GM12801 (cell line): Measurements from ENCODE around the gene ZNF579.

ENCODE experiments used
- TF ChIP-seq, protein P1 (sequence below): IDR thresholded peaks from one replicate; pipeline ENCODE4 v1.5.1; 2011; ENCODE audit warnings: control low read depth; ENCODE audit not compliant: insufficient read length; ENCODE audit errors: extremely low read depth

The ZNF579 gene

DNA sequence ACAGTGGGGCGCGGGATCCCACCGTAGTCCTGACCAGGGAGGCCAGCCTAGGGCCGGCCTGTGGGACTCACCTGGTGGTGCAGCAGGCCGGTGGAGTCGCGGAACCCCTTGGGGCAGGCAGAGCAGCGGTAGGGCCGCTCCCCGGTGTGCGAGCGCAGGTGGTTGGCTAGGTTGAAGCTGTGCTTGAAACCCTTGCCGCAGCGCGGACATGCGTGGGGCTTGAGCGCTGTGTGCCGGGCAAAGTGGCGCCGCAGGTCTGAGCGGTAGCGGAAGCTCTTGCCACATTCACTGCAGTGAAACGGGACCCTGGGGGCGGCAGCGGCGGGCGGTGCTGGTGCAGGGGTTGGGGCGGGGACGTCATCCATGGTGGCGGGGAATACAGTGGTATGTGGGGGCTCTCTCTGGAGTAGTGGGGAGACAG is 16.9 kb upstream of the ZNF579 start:
- TF ChIP-seq, protein P1, sequence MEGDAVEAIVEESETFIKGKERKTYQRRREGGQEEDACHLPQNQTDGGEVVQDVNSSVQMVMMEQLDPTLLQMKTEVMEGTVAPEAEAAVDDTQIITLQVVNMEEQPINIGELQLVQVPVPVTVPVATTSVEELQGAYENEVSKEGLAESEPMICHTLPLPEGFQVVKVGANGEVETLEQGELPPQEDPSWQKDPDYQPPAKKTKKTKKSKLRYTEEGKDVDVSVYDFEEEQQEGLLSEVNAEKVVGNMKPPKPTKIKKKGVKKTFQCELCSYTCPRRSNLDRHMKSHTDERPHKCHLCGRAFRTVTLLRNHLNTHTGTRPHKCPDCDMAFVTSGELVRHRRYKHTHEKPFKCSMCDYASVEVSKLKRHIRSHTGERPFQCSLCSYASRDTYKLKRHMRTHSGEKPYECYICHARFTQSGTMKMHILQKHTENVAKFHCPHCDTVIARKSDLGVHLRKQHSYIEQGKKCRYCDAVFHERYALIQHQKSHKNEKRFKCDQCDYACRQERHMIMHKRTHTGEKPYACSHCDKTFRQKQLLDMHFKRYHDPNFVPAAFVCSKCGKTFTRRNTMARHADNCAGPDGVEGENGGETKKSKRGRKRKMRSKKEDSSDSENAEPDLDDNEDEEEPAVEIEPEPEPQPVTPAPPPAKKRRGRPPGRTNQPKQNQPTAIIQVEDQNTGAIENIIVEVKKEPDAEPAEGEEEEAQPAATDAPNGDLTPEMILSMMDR, result no peak

DNA sequence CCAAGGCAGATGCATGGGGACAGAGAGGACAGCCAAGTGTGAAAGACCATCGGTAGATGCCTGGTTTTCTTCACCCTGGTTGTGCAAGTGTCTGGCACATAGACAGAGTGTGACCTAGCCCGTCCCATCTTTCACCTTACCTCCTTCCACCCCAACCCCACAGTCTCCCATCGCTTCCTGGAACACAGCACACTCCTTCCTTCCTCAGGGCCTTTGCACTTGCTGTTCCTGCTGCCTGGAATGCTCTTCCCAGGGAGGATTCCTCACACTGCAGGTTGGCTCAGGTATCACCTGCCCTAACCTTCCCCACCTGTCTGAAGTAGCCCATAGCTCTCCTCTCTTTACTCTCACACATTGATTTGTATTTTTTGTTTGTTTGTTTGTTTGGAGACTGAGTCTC is 15.7 kb upstream of the ZNF579 start:
- TF ChIP-seq, protein P1, result no peak

DNA sequence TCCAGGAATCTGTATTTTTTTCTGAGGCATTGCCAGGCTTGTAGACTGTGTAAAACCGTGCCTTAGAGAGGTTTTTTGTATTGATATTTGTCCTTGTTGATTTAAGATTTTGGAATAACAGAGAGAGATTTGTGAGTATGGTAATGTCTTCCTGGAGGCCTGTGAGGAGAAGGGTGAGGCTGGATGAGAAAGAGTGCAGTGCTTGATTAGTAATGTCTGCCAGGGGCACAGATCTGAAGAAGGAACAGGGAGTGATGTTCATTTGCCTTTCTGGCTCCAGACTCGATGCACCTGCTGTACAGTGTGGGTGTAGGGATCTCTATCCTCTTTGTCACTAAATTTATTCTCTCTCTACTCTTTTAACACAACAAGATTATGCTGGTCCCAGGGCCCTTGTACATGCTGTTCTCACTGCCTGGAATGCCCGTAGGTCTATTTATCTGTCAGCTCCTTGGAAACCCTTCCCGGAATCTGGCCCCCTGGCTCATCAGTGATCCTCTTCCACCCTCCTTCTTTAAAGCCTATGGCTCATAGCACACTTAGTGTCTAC is 14.4 kb upstream of the ZNF579 start:
- TF ChIP-seq, protein P1, result no peak

DNA sequence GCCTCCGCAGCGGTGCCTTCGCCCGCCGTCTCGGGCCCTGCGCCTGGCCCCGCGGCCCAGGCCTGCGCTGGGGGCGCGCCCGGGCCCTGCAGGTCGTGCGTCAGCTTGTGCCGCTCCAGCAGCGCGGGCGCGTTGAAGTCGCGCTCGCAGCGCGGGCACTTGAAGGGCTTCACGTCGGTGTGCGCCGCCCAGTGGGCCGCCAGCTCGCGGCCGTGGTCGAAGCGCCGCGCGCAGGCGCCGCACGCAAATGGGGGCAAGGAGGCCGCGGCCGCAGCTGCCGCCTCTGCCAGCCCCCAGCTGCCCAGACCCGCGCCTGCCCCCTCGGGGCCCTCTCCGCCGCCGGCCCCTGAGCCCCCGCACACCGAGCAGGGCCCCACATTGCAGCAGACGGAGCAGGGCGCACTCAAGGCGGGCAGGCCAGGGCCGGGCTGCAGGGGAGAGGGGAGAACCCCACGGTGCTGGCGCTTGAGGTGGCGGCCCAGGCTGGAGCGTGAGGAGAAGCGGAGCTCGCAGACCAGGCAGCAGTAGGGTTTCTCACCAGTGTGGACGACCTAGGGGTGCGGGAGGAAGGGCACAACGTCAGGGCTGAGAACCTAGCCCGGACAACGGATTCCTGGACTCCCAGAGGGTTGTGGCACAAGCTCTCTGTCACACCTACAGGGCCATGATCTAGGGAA is 12.6 kb upstream of the ZNF579 start:
- TF ChIP-seq, protein P1, result no peak

DNA sequence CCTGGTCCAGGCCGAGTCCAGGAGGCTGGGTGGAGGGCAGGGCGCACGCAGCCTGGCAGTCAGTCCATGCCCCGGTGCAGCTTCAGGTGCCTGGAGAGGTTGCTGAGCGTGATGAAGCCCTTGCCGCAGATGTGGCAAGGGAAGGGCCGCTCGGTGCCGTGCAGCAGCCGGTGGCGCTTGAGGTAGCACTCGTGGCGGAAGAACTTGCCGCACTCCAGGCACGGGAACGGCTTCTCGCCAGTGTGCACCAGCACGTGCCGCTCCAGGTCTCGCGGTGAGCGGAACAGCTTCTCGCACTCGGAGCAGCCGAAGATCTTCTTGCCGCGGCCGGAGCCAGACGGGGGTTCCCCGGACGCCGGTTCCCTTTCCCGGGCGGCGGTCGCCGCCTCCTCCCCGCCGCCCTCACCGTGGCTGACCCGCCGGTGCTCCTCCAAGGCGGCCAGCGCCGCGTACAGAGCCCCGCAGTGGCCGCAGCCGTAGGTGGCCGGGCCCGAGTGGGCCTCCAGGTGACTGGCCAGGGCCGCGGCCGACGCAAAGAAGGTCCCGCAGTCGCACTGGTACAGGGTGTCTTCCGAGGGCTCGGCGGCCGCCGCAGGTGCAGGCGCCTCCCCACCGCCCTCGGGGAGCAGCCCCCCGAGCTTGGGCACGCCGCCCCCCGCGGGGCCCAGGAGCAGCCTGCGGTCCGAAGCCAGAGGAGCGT is 11.9 kb upstream of the ZNF579 start:
- TF ChIP-seq, protein P1, result no peak

DNA sequence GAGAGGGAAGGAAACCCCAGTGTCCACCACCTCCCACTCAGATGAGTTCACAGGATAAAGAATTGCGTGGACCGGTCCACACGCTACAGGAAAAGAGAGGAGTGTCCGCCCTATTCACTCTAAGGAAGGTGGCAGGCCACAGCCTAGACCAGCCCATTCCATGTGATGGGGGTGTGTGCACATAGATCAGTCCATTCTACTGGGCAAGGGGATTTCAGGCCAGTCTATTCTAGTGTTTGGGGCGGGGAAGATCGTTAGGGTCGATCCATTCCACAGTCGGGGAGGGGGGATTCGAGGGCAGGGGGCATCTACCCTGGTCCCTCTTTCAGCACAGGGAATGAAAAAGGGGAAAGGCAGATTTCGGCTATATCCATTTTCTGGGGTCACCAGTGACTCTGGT is 10.9 kb upstream of the ZNF579 start:
- TF ChIP-seq, protein P1, result no peak

DNA sequence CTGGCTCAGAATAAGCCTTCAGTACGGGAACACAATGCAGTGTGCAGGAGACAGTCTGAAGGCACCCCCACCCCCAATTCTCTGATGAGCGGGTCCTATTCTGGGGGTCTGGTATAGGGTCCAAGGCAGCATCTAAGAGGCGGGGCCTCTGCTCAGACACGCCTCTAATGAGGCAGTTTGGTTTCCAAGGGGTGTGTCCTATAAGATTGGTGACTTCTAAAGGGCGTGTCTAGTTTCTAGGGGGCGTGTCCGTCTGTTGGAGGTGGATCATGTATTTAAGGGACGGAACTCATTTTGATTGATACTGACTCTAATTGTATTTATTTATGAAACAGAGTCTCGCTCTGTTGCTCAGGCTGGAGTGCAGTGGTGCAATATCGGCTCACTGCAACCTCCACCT is 10.0 kb upstream of the ZNF579 start:
- TF ChIP-seq, protein P1, result no peak
